Mesothelial cell of epicardium (in vitro differentiated cells): Measurements from ENCODE around the gene SERHL2. TPM values are rescaled to one million over a fixed set of nuclear protein-coding genes. Genes with fewer than 3 reads are reported as not detected.
A peak's percentile ranks its signal among the peaks of the same experiment; 100 is the strongest.
"Not testable (repeated sequence)": the region's sequence is repeated elsewhere in the genome, so short reads cannot be mapped to it uniquely, and the experiment has no call there.

Experiments
- DNase-seq, 2 experiments: peaks; one replicate each; pipeline ENCODE4 v3.0.0; 2021; ENCODE audit warnings: low spot score in 2 of 2; ENCODE audit not compliant: unreplicated experiment in 2 of 2
- H3K27ac Mint-ChIP-seq: 2 replicates; pipeline ENCODE4 v1.8.0; 2021; ENCODE audit warnings: mixed read lengths
- H3K27me3 Mint-ChIP-seq: 2 replicates; pipeline ENCODE4 v1.8.0; 2021; ENCODE audit warnings: low read depth, mixed read lengths
- H3K36me3 Mint-ChIP-seq: 2 replicates; pipeline ENCODE4 v1.8.0; 2021; ENCODE audit warnings: mixed read lengths
- H3K4me1 Mint-ChIP-seq: 2 replicates; pipeline ENCODE4 v1.8.0; 2021; ENCODE audit warnings: mixed read lengths
- H3K4me3 Mint-ChIP-seq: 2 replicates; pipeline ENCODE4 v1.8.0; 2021; ENCODE audit warnings: mild to moderate bottlenecking, moderate library complexity, mixed read lengths
- H3K9me3 Mint-ChIP-seq: 2 replicates; pipeline ENCODE4 v1.8.0; 2021; ENCODE audit warnings: mixed read lengths
- CTCF ChIP-seq: fragments of 200-600 bp; sonication (generic); IDR thresholded peaks from one replicate; pipeline ENCODE4 v1.5.0; 2021; ENCODE audit warnings: antibody characterized with exemption; ENCODE audit not compliant: unreplicated experiment
- total RNA-seq: library from RNA; stranded (reverse); gene quantifications from 3 replicates; pipeline ENCODE4 v1.2.1, GENCODE V29; 2021

The SERHL2 gene
- total RNA-seq, 1 donor from 2014 or later, result 2.5 TPM

GRCh38 chr22:42613872-42614301 lies 60.1 kb downstream of the SERHL2 start:
- H3K9me3 Mint-ChIP-seq, result no peaks in the 10 kb centered on the region
- H3K36me3 Mint-ChIP-seq, result peaks cover 6% of the 10 kb centered on the region
- H3K4me3 Mint-ChIP-seq, result peak overlapping the region; percentile 93
- peaks cover 56% of the 10 kb centered on the region for H3K4me1 Mint-ChIP-seq
- peak overlapping the region; percentile 98 for H3K27ac Mint-ChIP-seq
- no peaks in the 10 kb centered on the region for H3K27me3 Mint-ChIP-seq
- TF ChIP-seq CTCF, result no peak
- peak in 1 of 2 experiments; percentile 56 for DNase-seq

GRCh38 chr22:42614312-42615091 lies 60.7 kb downstream of the SERHL2 start, which contains the start of gene POLDIP3:
POLDIP3 (minus strand) TSS chr22:42614883; CDS start chr22:42614857, 26 bp downstream.
- Mint-ChIP-seq H3K27ac (peak within 1 kb of the TSS; percentile 100), H3K4me1 (peaks cover 50% of the 10 kb centered on the region), H3K36me3 (peaks cover 6% of the 10 kb centered on the region), H3K9me3 (no peaks in the 10 kb centered on the region), H3K27me3 (no peaks in the 10 kb centered on the region), H3K4me3 (peak within 1 kb of the TSS; percentile 93)
- peak; percentile 99 for DNase-seq
- TF ChIP-seq CTCF, result no peak

GRCh38 chr22:42615092-42615859 lies 61.5 kb downstream of the SERHL2 start:
- peaks cover 4% of the 10 kb centered on the region for H3K36me3 Mint-ChIP-seq

GRCh38 chr22:42615860-42616175 lies 62.1 kb downstream of the SERHL2 start:
- DNase-seq, H3K27me3 Mint-ChIP-seq, H3K36me3 Mint-ChIP-seq, H3K9me3 Mint-ChIP-seq: not testable (repeated sequence)
- Mint-ChIP-seq H3K4me1 (peaks cover 42% of the 10 kb centered on the region), H3K27ac (peak overlapping the region; percentile 100), H3K4me3 (peak overlapping the region; percentile 93)

More at GRCh38 chr22:42615092-42615859, 61.5 kb downstream of the SERHL2 start:
- no peaks in the 10 kb centered on the region for H3K27me3 Mint-ChIP-seq
- DNase-seq, result peak; percentile 70 to 85
- no peaks in the 10 kb centered on the region for H3K9me3 Mint-ChIP-seq
- H3K4me1 Mint-ChIP-seq, result peaks cover 44% of the 10 kb centered on the region
- peak overlapping the region; percentile 100 for H3K27ac Mint-ChIP-seq
- no peak for TF ChIP-seq CTCF
- peak overlapping the region; percentile 93 for H3K4me3 Mint-ChIP-seq

GRCh38 chr22:42617155-42617983 lies 63.6 kb downstream of the SERHL2 start:
- peaks cover 2% of the 10 kb centered on the region for H3K36me3 Mint-ChIP-seq
- peak overlapping the region; percentile 43 for H3K27ac Mint-ChIP-seq
- no peak overlapping the region for H3K4me3 Mint-ChIP-seq
- TF ChIP-seq CTCF, result no peak
- H3K4me1 Mint-ChIP-seq, result peaks cover 33% of the 10 kb centered on the region
- DNase-seq, result no peak
- H3K27me3 Mint-ChIP-seq, result no peaks in the 10 kb centered on the region
- no peaks in the 10 kb centered on the region for H3K9me3 Mint-ChIP-seq
